Activated T-cell treated with anti-CD3 and anti-CD28 coated beads, Interleukin-2, amount 50 U/mL, for 4 hours (primary cell): ENCODE data around the gene COL23A1. TPM values are rescaled to one million over a fixed set of nuclear protein-coding genes. Genes with fewer than 3 reads are reported as not detected.
"Not testable (repeated sequence)": the region's sequence is repeated elsewhere in the genome, so short reads cannot be mapped to it uniquely, and the experiment has no call there.

Source experiments
- ATAC-seq, 2 donors: fragments of 200-7000 bp; cut with Tn5 transposase; one replicate each; pipeline ENCODE4 v1.10.0; 2021
- DNase-seq: peaks from one replicate; pipeline ENCODE4 v3.0.0-alpha.2; 2020
- H3K27me3 Mint-ChIP-seq: one replicate; pipeline ENCODE4 v1.8.0; 2021; ENCODE audit warnings: low read depth, mixed read lengths
- H3K36me3 Mint-ChIP-seq: one replicate; pipeline ENCODE4 v1.8.0; 2022; ENCODE audit warnings: mixed read lengths; ENCODE audit not compliant: insufficient read depth
- H3K4me1 Mint-ChIP-seq: one replicate; pipeline ENCODE4 v1.8.0; 2021; ENCODE audit warnings: low read depth, mixed read lengths
- H3K4me3 Mint-ChIP-seq: one replicate; pipeline ENCODE4 v1.8.0; 2021; ENCODE audit warnings: mild to moderate bottlenecking, moderate library complexity, mixed read lengths
- H3K9me3 Mint-ChIP-seq: one replicate; pipeline ENCODE4 v1.8.0; 2021; ENCODE audit warnings: mixed read lengths
- total RNA-seq, 3 donors: library from RNA; stranded (reverse); gene quantifications; one replicate each; pipeline ENCODE4 v1.2.1, GENCODE V29; 2021

Gene COL23A1
- total RNA-seq, 3 donors from 2014 or later: not detected

GRCh38 chr5:178247481-178248456, 342.4 kb downstream of the COL23A1 start:
- peak; percentile 70 to 78 for ATAC-seq
- peak; percentile 20 for DNase-seq
- H3K4me1 Mint-ChIP-seq: peaks cover 10% of the 10 kb centered on the region
- H3K4me3 Mint-ChIP-seq: no peak overlapping the region
- H3K27me3 Mint-ChIP-seq: no peaks in the 10 kb centered on the region
- no peaks in the 10 kb centered on the region for H3K36me3 Mint-ChIP-seq
- no peaks in the 10 kb centered on the region for H3K9me3 Mint-ChIP-seq

GRCh38 chr5:178246624-178247279, 343.4 kb downstream of the COL23A1 start:
- H3K27me3 Mint-ChIP-seq: no peaks in the 10 kb centered on the region
- DNase-seq: no peak

GRCh38 chr5:178245389-178245788, 344.8 kb downstream of the COL23A1 start:
- Mint-ChIP-seq H3K36me3 (no peaks in the 10 kb centered on the region), H3K4me1 (peaks cover 21% of the 10 kb centered on the region), H3K4me3 (no peak overlapping the region), H3K9me3 (no peaks in the 10 kb centered on the region), H3K27me3 (no peaks in the 10 kb centered on the region)
- DNase-seq: no peak
- no peak for ATAC-seq

More at GRCh38 chr5:178246624-178247279, 343.4 kb downstream of the COL23A1 start:
- Mint-ChIP-seq H3K4me3 (no peak overlapping the region), H3K4me1 (peaks cover 14% of the 10 kb centered on the region), H3K36me3 (no peaks in the 10 kb centered on the region), H3K9me3 (no peaks in the 10 kb centered on the region)
- no peak for ATAC-seq

- no peaks in the 10 kb centered on the region for H3K27me3 Mint-ChIP-seq
- H3K4me3 Mint-ChIP-seq: no peak overlapping the region
- H3K36me3 Mint-ChIP-seq: no peaks in the 10 kb centered on the region
- no peaks in the 10 kb centered on the region for H3K9me3 Mint-ChIP-seq
- DNase-seq: no peak
- H3K4me1 Mint-ChIP-seq: peaks cover 22% of the 10 kb centered on the region
- ATAC-seq: no peak
These were observed 345.6 kb downstream of the COL23A1 start for GRCh38 chr5:178244576-178244975.

- H3K27me3 Mint-ChIP-seq: no peaks in the 10 kb centered on the region
- no peak overlapping the region for H3K4me3 Mint-ChIP-seq
- no peaks in the 10 kb centered on the region for H3K36me3 Mint-ChIP-seq
- peaks cover 26% of the 10 kb centered on the region for H3K4me1 Mint-ChIP-seq
- DNase-seq (no peak), ATAC-seq (no peak)
- no peaks in the 10 kb centered on the region for H3K9me3 Mint-ChIP-seq
These were observed 347.8 kb downstream of the COL23A1 start for GRCh38 chr5:178242416-178242815.

GRCh38 chr5:178241688-178242231, 348.4 kb downstream of the COL23A1 start:
- H3K36me3 Mint-ChIP-seq: no peaks in the 10 kb centered on the region
- no peaks in the 10 kb centered on the region for H3K9me3 Mint-ChIP-seq
- peaks cover 26% of the 10 kb centered on the region for H3K4me1 Mint-ChIP-seq
- DNase-seq (no peak), ATAC-seq (peak in 1 of 2 donors; percentile 16)
- no peak overlapping the region for H3K4me3 Mint-ChIP-seq
- no peaks in the 10 kb centered on the region for H3K27me3 Mint-ChIP-seq

GRCh38 chr5:178241231-178241663, 348.9 kb downstream of the COL23A1 start:
- Mint-ChIP-seq H3K9me3 (no peaks in the 10 kb centered on the region), H3K36me3 (no peaks in the 10 kb centered on the region), H3K4me3 (peak overlapping the region; percentile 40), H3K27me3 (no peaks in the 10 kb centered on the region), H3K4me1 (peaks cover 30% of the 10 kb centered on the region)
- DNase-seq (no peak), ATAC-seq (peak; percentile 16 to 27)

GRCh38 chr5:178240766-178241165, 349.4 kb downstream of the COL23A1 start:
- Mint-ChIP-seq H3K4me3 (peak overlapping the region; percentile 38), H3K9me3 (no peaks in the 10 kb centered on the region), H3K4me1 (peaks cover 30% of the 10 kb centered on the region), H3K27me3 (no peaks in the 10 kb centered on the region), H3K36me3 (no peaks in the 10 kb centered on the region)
- DNase-seq (no peak), ATAC-seq (no peak)

GRCh38 chr5:178240341-178240741, 349.9 kb downstream of the COL23A1 start:
- H3K4me3 Mint-ChIP-seq: peak overlapping the region; percentile 38
- H3K4me1 Mint-ChIP-seq: peaks cover 30% of the 10 kb centered on the region
- H3K9me3 Mint-ChIP-seq: no peaks in the 10 kb centered on the region
- no peaks in the 10 kb centered on the region for H3K36me3 Mint-ChIP-seq
- no peaks in the 10 kb centered on the region for H3K27me3 Mint-ChIP-seq
- peak in 1 of 2 donors; percentile 6 for ATAC-seq
- no peak for DNase-seq

- not testable (repeated sequence) for H3K4me3 Mint-ChIP-seq, H3K27me3 Mint-ChIP-seq, H3K36me3 Mint-ChIP-seq, H3K9me3 Mint-ChIP-seq, DNase-seq
- H3K4me1 Mint-ChIP-seq: peaks cover 35% of the 10 kb centered on the region
- peak in 1 of 2 donors; percentile 6 for ATAC-seq
These were observed 350.4 kb downstream of the COL23A1 start for GRCh38 chr5:178239626-178240301.

GRCh38 chr5:178238711-178239592, 351.2 kb downstream of the COL23A1 start:
- H3K9me3 Mint-ChIP-seq: no peaks in the 10 kb centered on the region
- ATAC-seq (peak; percentile 14 to 31), DNase-seq (no peak)
- peaks cover 39% of the 10 kb centered on the region for H3K4me1 Mint-ChIP-seq
- H3K4me3 Mint-ChIP-seq: no peak overlapping the region
- no peaks in the 10 kb centered on the region for H3K36me3 Mint-ChIP-seq
- no peaks in the 10 kb centered on the region for H3K27me3 Mint-ChIP-seq

- H3K36me3 Mint-ChIP-seq: no peaks in the 10 kb centered on the region
- H3K9me3 Mint-ChIP-seq: no peaks in the 10 kb centered on the region
- H3K4me3 Mint-ChIP-seq: no peak overlapping the region
- H3K27me3 Mint-ChIP-seq: no peaks in the 10 kb centered on the region
- peaks cover 42% of the 10 kb centered on the region for H3K4me1 Mint-ChIP-seq
- DNase-seq (no peak), ATAC-seq (no peak)
These were observed 351.9 kb downstream of the COL23A1 start for GRCh38 chr5:178238313-178238635.

GRCh38 chr5:178237431-178238312, 352.5 kb downstream of the COL23A1 start:
- no peaks in the 10 kb centered on the region for H3K36me3 Mint-ChIP-seq
- no peak overlapping the region for H3K4me3 Mint-ChIP-seq
- no peak for ATAC-seq
- DNase-seq: no peak
- H3K27me3 Mint-ChIP-seq: no peaks in the 10 kb centered on the region
- peaks cover 42% of the 10 kb centered on the region for H3K4me1 Mint-ChIP-seq
- H3K9me3 Mint-ChIP-seq: no peaks in the 10 kb centered on the region
